Hepatocyte (in vitro differentiated cells): ENCODE measurements around the gene EVI5L. TPM values are rescaled to one million over a fixed set of nuclear protein-coding genes. Genes with fewer than 3 reads are reported as not detected.
A peak's percentile ranks its signal among the peaks of the same experiment; 100 is the strongest.

Experiments
- DNase-seq: peaks from one replicate; pipeline ENCODE4 v3.0.0-alpha.2; 2016; ENCODE audit warnings: low spot score
- H2AFZ ChIP-seq: fragments of 200-600 bp; sonication (generic); 2 replicates; pipeline ENCODE4 v1.6.0; 2016; ENCODE audit warnings: antibody characterized with exemption, mild to moderate bottlenecking
- H3K27ac ChIP-seq: fragments of 200-600 bp; sonication (generic); 2 replicates; pipeline ENCODE4 v1.5.1; 2016; ENCODE audit warnings: mild to moderate bottlenecking
- H3K27me3 ChIP-seq: fragments of 200-600 bp; sonication (generic); 2 replicates; pipeline ENCODE4 v1.6.1; 2016
- H3K36me3 ChIP-seq: fragments of 200-600 bp; sonication (generic); replicated peaks from 2 replicates; pipeline ENCODE4 v1.5.1; 2016; ENCODE audit warnings: low read depth; ENCODE audit not compliant: insufficient read depth
- H3K4me1 ChIP-seq: fragments of 200-600 bp; sonication (generic); 2 replicates; pipeline ENCODE4 v1.5.1; 2016; ENCODE audit warnings: mild to moderate bottlenecking, moderate library complexity; ENCODE audit not compliant: insufficient read depth
- H3K4me2 ChIP-seq: fragments of 200-600 bp; sonication (generic); 2 replicates; pipeline ENCODE4 v1.6.0; 2016
- H3K4me3 ChIP-seq: fragments of 200-600 bp; sonication (generic); 2 replicates; pipeline ENCODE4 v1.5.1; 2016; ENCODE audit warnings: mild to moderate bottlenecking
- H3K79me2 ChIP-seq: fragments of 200-600 bp; sonication (generic); 2 replicates; pipeline ENCODE4 v1.6.0; 2017; ENCODE audit warnings: mild to moderate bottlenecking
- H3K9me2 ChIP-seq: fragments of 200-600 bp; sonication (generic); replicated peaks from 2 replicates; pipeline ENCODE4 v1.6.0; 2017; ENCODE audit warnings: mild to moderate bottlenecking; ENCODE audit not compliant: insufficient read depth
- H3K9me3 ChIP-seq: fragments of 200-600 bp; sonication (generic); 2 replicates; pipeline ENCODE4 v1.5.1; 2016; ENCODE audit warnings: low read depth, mild to moderate bottlenecking
- H4K20me1 ChIP-seq: fragments of 200-600 bp; sonication (generic); 2 replicates; pipeline ENCODE4 v1.6.0; 2016; ENCODE audit warnings: mild to moderate bottlenecking; ENCODE audit not compliant: insufficient read depth, poor library complexity, severe bottlenecking
- CTCF ChIP-seq: fragments of 200-600 bp; sonication (generic); IDR thresholded peaks from 2 replicates; pipeline ENCODE4 v1.5.1; 2016; ENCODE audit warnings: antibody characterized with exemption, mild to moderate bottlenecking; ENCODE audit not compliant: poor library complexity
- EZH2 ChIP-seq: fragments of 200-600 bp; sonication (generic); IDR thresholded peaks from 2 replicates; pipeline ENCODE4 v1.6.1; 2016; ENCODE audit warnings: antibody characterized with exemption, mild to moderate bottlenecking, borderline replicate concordance
- EZH2phosphoT487 ChIP-seq: fragments of 200-600 bp; sonication (generic); IDR thresholded peaks from one replicate; pipeline ENCODE4 v1.6.1; 2018; ENCODE audit warnings: antibody characterized with exemption, mild to moderate bottlenecking, low read depth, moderate library complexity; ENCODE audit not compliant: unreplicated experiment, severe bottlenecking
- WGBS: methylation state at CpG from one replicate; pipeline ENCODE4 v1.1.6; 2016; ENCODE audit warnings: low lambda C conversion rate; ENCODE audit errors: missing lambda C conversion rate; 5-methylcytosine and 5-hydroxymethylcytosine counted together
- polyA plus RNA-seq: library from polyadenylated mRNA; unstranded; fragments of >200 nt; fragmentation: Nextera tagmentation; extraction: Ambion mirVana; gene quantifications from 2 replicates; pipeline ENCODE4 v1.2.1, GENCODE V29; 2016
- total RNA-seq: library from RNA; depleted of rRNA; stranded (reverse); fragments of >200 nt; gene quantifications from 2 replicates; pipeline ENCODE4 v1.2.3, GENCODE V29; 2014

The EVI5L gene
- total and polyA plus RNA-seq, 2 experiments from 2014 or later, result 10.7 to 11.5 TPM

- Histone ChIP-seq H3K36me3 (no peaks in the 10 kb centered on the region), H3K27me3 (peaks cover 4% of the 10 kb centered on the region), H3K9me3 (no peaks in the 10 kb centered on the region), H4K20me1 (no peaks in the 10 kb centered on the region), H3K4me1 (no peaks in the 10 kb centered on the region), H3K27ac (no peak overlapping the region), H3K4me3 (no peak overlapping the region), H2AFZ (no peak overlapping the region), H3K4me2 (no peak overlapping the region), H3K9me2 (no peaks in the 10 kb centered on the region), H3K79me2 (no peaks in the 10 kb centered on the region)
- 66% methylated on average over 9 of the region's 9 CpGs for WGBS
- DNase-seq, result no peak
- TF ChIP-seq CTCF (no peak), EZH2 (no peak), EZH2phosphoT487 (no peak)
These were observed 6.2 kb upstream of the EVI5L start for GRCh38 chr19:7823686-7824301.

GRCh38 chr19:7829166-7829520 is 875 bp upstream of the EVI5L start:
- 15% methylated on average over 18 of the region's 18 CpGs for WGBS
- Histone ChIP-seq H3K36me3 (no peaks in the 10 kb centered on the region), H3K4me3 (no peak overlapping the region), H2AFZ (peak overlapping the region; percentile 40), H3K27me3 (no peaks in the 10 kb centered on the region), H4K20me1 (no peaks in the 10 kb centered on the region), H3K27ac (no peak overlapping the region), H3K4me1 (peaks cover 3% of the 10 kb centered on the region), H3K9me2 (no peaks in the 10 kb centered on the region), H3K9me3 (no peaks in the 10 kb centered on the region), H3K79me2 (peaks cover 5% of the 10 kb centered on the region), H3K4me2 (peak overlapping the region; percentile 69)
- TF ChIP-seq EZH2phosphoT487 (no peak), EZH2 (no peak), CTCF (no peak)
- DNase-seq, result no peak

GRCh38 chr19:7830272-7830771 is 304 bp downstream of the EVI5L start:
- no peaks in the 10 kb centered on the region for H3K9me3 ChIP-seq
- H3K4me3 ChIP-seq, result peak overlapping the region; percentile 45
- DNase-seq, result no peak
- TF ChIP-seq EZH2phosphoT487, result no peak
- no peak for TF ChIP-seq EZH2
- TF ChIP-seq CTCF, result no peak
- H2AFZ ChIP-seq, result no peak overlapping the region
- H3K4me1 ChIP-seq, result peaks cover 3% of the 10 kb centered on the region
- no peaks in the 10 kb centered on the region for H3K9me2 ChIP-seq
- WGBS, result 0% methylated on average over 3 of the region's 53 CpGs
- H4K20me1 ChIP-seq, result no peaks in the 10 kb centered on the region
- H3K4me2 ChIP-seq, result peak overlapping the region; percentile 92
- H3K79me2 ChIP-seq, result peaks cover 13% of the 10 kb centered on the region
- H3K27ac ChIP-seq, result no peak overlapping the region
- H3K36me3 ChIP-seq, result no peaks in the 10 kb centered on the region
- no peaks in the 10 kb centered on the region for H3K27me3 ChIP-seq
